Amniotic epithelial cell (primary cell): ENCODE data around the gene CCDC33.

Source experiments
- DNase-seq: peaks from one replicate; pipeline ENCODE4 v3.0.0-alpha.2; 2010; ENCODE audit warnings: low read depth

CCDC33 gene

GRCh38 chr15:74258456-74259291 lies 22.5 kb downstream of the CCDC33 start:
- DNase-seq: no peak

- DNase-seq: no peak
Measured at GRCh38 chr15:74259292-74259648, 23.1 kb downstream of the CCDC33 start.

GRCh38 chr15:74259821-74260607 lies 23.9 kb downstream of the CCDC33 start:
- no peak for DNase-seq

GRCh38 chr15:74261041-74261440 lies 24.9 kb downstream of the CCDC33 start:
- no peak for DNase-seq

GRCh38 chr15:74261685-74262084 lies 25.6 kb downstream of the CCDC33 start:
- no peak for DNase-seq

- DNase-seq: no peak
Measured at GRCh38 chr15:74262151-74262550, 26.0 kb downstream of the CCDC33 start.

GRCh38 chr15:74262625-74263024 lies 26.5 kb downstream of the CCDC33 start:
- no peak for DNase-seq

- DNase-seq: no peak
Measured at GRCh38 chr15:74263466-74263865, 27.3 kb downstream of the CCDC33 start.

GRCh38 chr15:74264081-74264501 lies 28.0 kb downstream of the CCDC33 start:
- no peak for DNase-seq

GRCh38 chr15:74265046-74265639 lies 29.0 kb downstream of the CCDC33 start:
- DNase-seq: peak; percentile 21

- no peak for DNase-seq
Measured at GRCh38 chr15:74268020-74268419, 31.9 kb downstream of the CCDC33 start.

GRCh38 chr15:74269362-74270035 lies 33.4 kb downstream of the CCDC33 start:
- no peak for DNase-seq

GRCh38 chr15:74270155-74270554 lies 34.0 kb downstream of the CCDC33 start:
- DNase-seq: no peak

- no peak for DNase-seq
Measured at GRCh38 chr15:74270854-74271520, 34.9 kb downstream of the CCDC33 start.

- DNase-seq: no peak
Measured at GRCh38 chr15:74272812-74273211, 36.7 kb downstream of the CCDC33 start.

- no peak for DNase-seq
Measured at GRCh38 chr15:74274470-74275038, 38.4 kb downstream of the CCDC33 start.

- no peak for DNase-seq
Measured at GRCh38 chr15:74275957-74276356, 39.8 kb downstream of the CCDC33 start.

- no peak for DNase-seq
Measured at GRCh38 chr15:74276560-74276959, 40.4 kb downstream of the CCDC33 start.

GRCh38 chr15:74277242-74277810 lies 41.2 kb downstream of the CCDC33 start:
- no peak for DNase-seq

- no peak for DNase-seq
Measured at GRCh38 chr15:74278207-74278606, 42.1 kb downstream of the CCDC33 start.
